Panc1 (cell line): ENCODE results near the gene ALDOC.

ENCODE experiments used
- POLR2AphosphoS5 ChIP-seq: IDR thresholded peaks from 2 replicates; pipeline ENCODE4 v1.6.1; 2012; ENCODE audit warnings: mild to moderate bottlenecking, low read depth, low read length, moderate library complexity
- SIN3A ChIP-seq: IDR thresholded peaks from 2 replicates; pipeline ENCODE4 v1.6.1; 2012; ENCODE audit warnings: low read depth, mild to moderate bottlenecking, low read length, moderate library complexity, borderline replicate concordance; ENCODE audit not compliant: insufficient read depth
- TF ChIP-seq, protein P1 (sequence below): fragments of 450-650 bp; IDR thresholded peaks from 2 replicates; pipeline ENCODE4 v1.5.1; 2017; ENCODE audit warnings: mild to moderate bottlenecking

GRCh38 chr17:28554565-28554964, 22.1 kb downstream of the ALDOC start:
- TF ChIP-seq POLR2AphosphoS5 (no peak), SIN3A (no peak)
- TF ChIP-seq, protein P1, sequence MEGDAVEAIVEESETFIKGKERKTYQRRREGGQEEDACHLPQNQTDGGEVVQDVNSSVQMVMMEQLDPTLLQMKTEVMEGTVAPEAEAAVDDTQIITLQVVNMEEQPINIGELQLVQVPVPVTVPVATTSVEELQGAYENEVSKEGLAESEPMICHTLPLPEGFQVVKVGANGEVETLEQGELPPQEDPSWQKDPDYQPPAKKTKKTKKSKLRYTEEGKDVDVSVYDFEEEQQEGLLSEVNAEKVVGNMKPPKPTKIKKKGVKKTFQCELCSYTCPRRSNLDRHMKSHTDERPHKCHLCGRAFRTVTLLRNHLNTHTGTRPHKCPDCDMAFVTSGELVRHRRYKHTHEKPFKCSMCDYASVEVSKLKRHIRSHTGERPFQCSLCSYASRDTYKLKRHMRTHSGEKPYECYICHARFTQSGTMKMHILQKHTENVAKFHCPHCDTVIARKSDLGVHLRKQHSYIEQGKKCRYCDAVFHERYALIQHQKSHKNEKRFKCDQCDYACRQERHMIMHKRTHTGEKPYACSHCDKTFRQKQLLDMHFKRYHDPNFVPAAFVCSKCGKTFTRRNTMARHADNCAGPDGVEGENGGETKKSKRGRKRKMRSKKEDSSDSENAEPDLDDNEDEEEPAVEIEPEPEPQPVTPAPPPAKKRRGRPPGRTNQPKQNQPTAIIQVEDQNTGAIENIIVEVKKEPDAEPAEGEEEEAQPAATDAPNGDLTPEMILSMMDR, result no peak
